ENCODE measurements around the gene SSR1. TPM values are rescaled to one million over a fixed set of nuclear protein-coding genes. Genes with fewer than 3 reads are reported as not detected.

Gene SSR1
- total and polyA plus RNA-seq, 2 donors (not counting 1 experiment from before 2014, with no cell fraction given), result 65.6 to 237 TPM

GRCh38 chr6:7238900-7239589 lies 74.0 kb downstream of the SSR1 start:
- H3K27ac ChIP-seq (ENCODE audit: insufficient read depth, low read length), result no peak overlapping the region
- peaks cover 8% of the 10 kb centered on the region for H3K79me2 ChIP-seq (ENCODE audit: control insufficient read depth, insufficient read depth, low read length)
- no peaks in the 10 kb centered on the region for H4K20me1 ChIP-seq (ENCODE audit: control insufficient read depth, extremely low read depth, insufficient read depth, low read length)
- H3K27me3 ChIP-seq (ENCODE audit: control insufficient read depth, insufficient read depth, low read length), result no peaks in the 10 kb centered on the region
- TF ChIP-seq EZH2 (IDR thresholded peaks at IDR 0.05; ENCODE audit: low read length, missing control alignments), result no peak
- TF ChIP-seq, protein P1, sequence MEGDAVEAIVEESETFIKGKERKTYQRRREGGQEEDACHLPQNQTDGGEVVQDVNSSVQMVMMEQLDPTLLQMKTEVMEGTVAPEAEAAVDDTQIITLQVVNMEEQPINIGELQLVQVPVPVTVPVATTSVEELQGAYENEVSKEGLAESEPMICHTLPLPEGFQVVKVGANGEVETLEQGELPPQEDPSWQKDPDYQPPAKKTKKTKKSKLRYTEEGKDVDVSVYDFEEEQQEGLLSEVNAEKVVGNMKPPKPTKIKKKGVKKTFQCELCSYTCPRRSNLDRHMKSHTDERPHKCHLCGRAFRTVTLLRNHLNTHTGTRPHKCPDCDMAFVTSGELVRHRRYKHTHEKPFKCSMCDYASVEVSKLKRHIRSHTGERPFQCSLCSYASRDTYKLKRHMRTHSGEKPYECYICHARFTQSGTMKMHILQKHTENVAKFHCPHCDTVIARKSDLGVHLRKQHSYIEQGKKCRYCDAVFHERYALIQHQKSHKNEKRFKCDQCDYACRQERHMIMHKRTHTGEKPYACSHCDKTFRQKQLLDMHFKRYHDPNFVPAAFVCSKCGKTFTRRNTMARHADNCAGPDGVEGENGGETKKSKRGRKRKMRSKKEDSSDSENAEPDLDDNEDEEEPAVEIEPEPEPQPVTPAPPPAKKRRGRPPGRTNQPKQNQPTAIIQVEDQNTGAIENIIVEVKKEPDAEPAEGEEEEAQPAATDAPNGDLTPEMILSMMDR (conservative IDR thresholded peaks at IDR 0.05 in 1 of 2, IDR thresholded peaks at IDR 0.05 in 1 of 2; ENCODE audit: low read depth in 1 of 2, low read length in 2 of 2), result peak; percentile 15 to 66
- peaks cover 3% of the 10 kb centered on the region for H3K4me1 ChIP-seq (ENCODE audit: control insufficient read depth, extremely low read depth, insufficient read depth, low read length)
- no peaks in the 10 kb centered on the region for H3K9me3 ChIP-seq (ENCODE audit: control insufficient read depth, insufficient read depth, low read depth, low read length)
- no peak overlapping the region for H3K9ac ChIP-seq (ENCODE audit: insufficient read depth, low read length)
- peaks cover 9% of the 10 kb centered on the region for H3K36me3 ChIP-seq (ENCODE audit: control insufficient read depth, insufficient read depth, low read length)
- no peak overlapping the region for H3K4me2 ChIP-seq (ENCODE audit: extremely low read depth, insufficient read depth, low read length)
- H3K4me3 ChIP-seq (replicated peaks in 1 of 4; ENCODE audit: control extremely low read depth in 1 of 4, insufficient read depth in 1 of 4, low read depth in 3 of 4, low read length in 4 of 4), result no peak overlapping the region
- DNase-seq (ENCODE audit: low read depth in 2 of 2), result peak; percentile 67 to 73
- H2AFZ ChIP-seq (ENCODE audit: low read length), result no peak overlapping the region

- Histone ChIP-seq H3K27ac (ENCODE audit: insufficient read depth, low read length) (no peak overlapping the region), H3K79me2 (ENCODE audit: control insufficient read depth, insufficient read depth, low read length) (peaks cover 8% of the 10 kb centered on the region), H3K27me3 (ENCODE audit: control insufficient read depth, insufficient read depth, low read length) (no peaks in the 10 kb centered on the region), H2AFZ (ENCODE audit: low read length) (no peak overlapping the region), H3K4me3 (replicated peaks in 1 of 4; ENCODE audit: control extremely low read depth in 1 of 4, insufficient read depth in 1 of 4, low read depth in 3 of 4, low read length in 4 of 4) (no peak overlapping the region), H3K36me3 (ENCODE audit: control insufficient read depth, insufficient read depth, low read length) (peaks cover 9% of the 10 kb centered on the region), H4K20me1 (ENCODE audit: control insufficient read depth, extremely low read depth, insufficient read depth, low read length) (no peaks in the 10 kb centered on the region), H3K4me1 (ENCODE audit: control insufficient read depth, extremely low read depth, insufficient read depth, low read length) (peaks cover 3% of the 10 kb centered on the region), H3K9me3 (ENCODE audit: control insufficient read depth, insufficient read depth, low read depth, low read length) (no peaks in the 10 kb centered on the region), H3K4me2 (ENCODE audit: extremely low read depth, insufficient read depth, low read length) (no peak overlapping the region), H3K9ac (ENCODE audit: insufficient read depth, low read length) (no peak overlapping the region)
- no peak for DNase-seq (ENCODE audit: low read depth in 2 of 2)
- TF ChIP-seq, protein P1 (conservative IDR thresholded peaks at IDR 0.05 in 1 of 2, IDR thresholded peaks at IDR 0.05 in 1 of 2; ENCODE audit: low read depth in 1 of 2, low read length in 2 of 2), result no peak
- no peak for TF ChIP-seq EZH2 (IDR thresholded peaks at IDR 0.05; ENCODE audit: low read length, missing control alignments)
Measured at GRCh38 chr6:7238526-7238899, 74.5 kb downstream of the SSR1 start.

DNA sequence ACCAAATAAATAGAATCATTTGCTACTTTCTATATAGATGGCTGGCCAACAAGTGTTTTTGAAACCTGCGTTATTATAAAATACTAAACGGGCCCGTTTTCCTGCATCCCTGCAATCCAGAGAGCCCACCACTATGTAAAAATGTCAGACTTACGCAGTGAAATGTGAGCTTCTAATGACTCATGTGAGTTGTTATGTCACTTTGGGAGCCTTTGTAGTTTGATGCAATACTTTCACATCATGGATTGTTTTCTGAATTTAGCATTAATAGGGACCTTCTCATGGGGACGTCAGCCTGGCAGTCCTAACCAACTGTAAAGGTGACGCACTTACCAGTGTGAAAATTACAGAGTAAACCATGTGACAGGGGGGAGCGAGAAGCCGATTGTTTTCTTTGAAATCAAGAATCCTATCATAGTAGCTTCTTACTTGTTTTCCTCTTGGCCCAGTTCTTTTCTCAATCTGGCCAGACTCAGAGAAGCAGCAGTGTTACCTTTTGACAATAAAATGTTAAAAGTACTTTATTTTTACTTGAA lies 75.3 kb downstream of the SSR1 start:
- Histone ChIP-seq H3K79me2 (ENCODE audit: control insufficient read depth, insufficient read depth, low read length) (peaks cover 8% of the 10 kb centered on the region), H3K27me3 (ENCODE audit: control insufficient read depth, insufficient read depth, low read length) (no peaks in the 10 kb centered on the region), H3K4me2 (ENCODE audit: extremely low read depth, insufficient read depth, low read length) (no peak overlapping the region), H3K9me3 (ENCODE audit: control insufficient read depth, insufficient read depth, low read depth, low read length) (no peaks in the 10 kb centered on the region), H3K36me3 (ENCODE audit: control insufficient read depth, insufficient read depth, low read length) (peaks cover 9% of the 10 kb centered on the region), H4K20me1 (ENCODE audit: control insufficient read depth, extremely low read depth, insufficient read depth, low read length) (no peaks in the 10 kb centered on the region), H3K9ac (ENCODE audit: insufficient read depth, low read length) (no peak overlapping the region), H3K27ac (ENCODE audit: insufficient read depth, low read length) (no peak overlapping the region), H2AFZ (ENCODE audit: low read length) (no peak overlapping the region), H3K4me1 (ENCODE audit: control insufficient read depth, extremely low read depth, insufficient read depth, low read length) (peaks cover 3% of the 10 kb centered on the region), H3K4me3 (replicated peaks in 1 of 4; ENCODE audit: control extremely low read depth in 1 of 4, insufficient read depth in 1 of 4, low read depth in 3 of 4, low read length in 4 of 4) (no peak overlapping the region)
- DNase-seq (ENCODE audit: low read depth in 2 of 2), result peak in 1 of 2 donors; percentile 42
- no peak for TF ChIP-seq EZH2 (IDR thresholded peaks at IDR 0.05; ENCODE audit: low read length, missing control alignments)
- TF ChIP-seq, protein P1 (conservative IDR thresholded peaks at IDR 0.05 in 1 of 2, IDR thresholded peaks at IDR 0.05 in 1 of 2; ENCODE audit: low read depth in 1 of 2, low read length in 2 of 2), result no peak
